NCI-H82 treated with DMSO at 0.1 percent for 48 hours (cell line): Measurements from ENCODE around the gene OR2T1.
A peak's percentile ranks its signal among the peaks of the same experiment; 100 is the strongest.
"Not testable (repeated sequence)": the region's sequence is repeated elsewhere in the genome, so short reads cannot be mapped to it uniquely, and the experiment has no call there.

Experiments used
- DNase-seq: peaks from one replicate; lab custom pipeline; 2025; ENCODE audit not compliant: unreplicated experiment; lab: John Stamatoyannopoulos, UW

OR2T1 gene

GRCh38 chr1:248402748-248403147, at the start of gene OR2T1:
Gene OR2T1 (plus strand): TSS chr1:248403048. CDS start chr1:248406148, 3,100 bp downstream.
- DNase-seq: no peak

GRCh38 chr1:248359415-248359814, 43.4 kb upstream of the OR2T1 start:
- no peak for DNase-seq

- no peak for DNase-seq
These were observed 41.6 kb upstream of the OR2T1 start, which contains the start of gene OR2T4 for GRCh38 chr1:248361121-248361715. Gene OR2T4 (plus strand): TSS chr1:248361665. CDS start chr1:248361665, 0 bp downstream.

GRCh38 chr1:248366609-248367008, 36.2 kb upstream of the OR2T1 start:
- no peak for DNase-seq

- DNase-seq: no peak
These were observed 30.5 kb upstream of the OR2T1 start for GRCh38 chr1:248372394-248372793.

GRCh38 chr1:248373761-248374160, 29.1 kb upstream of the OR2T1 start:
- no peak for DNase-seq

- DNase-seq: no peak
These were observed 27.4 kb upstream of the OR2T1 start, which contains the start of gene OR2T6 for GRCh38 chr1:248375446-248375845. Gene OR2T6 (plus strand): TSS chr1:248375746. CDS start chr1:248387609, 11,863 bp downstream.

GRCh38 chr1:248376916-248377315, 25.9 kb upstream of the OR2T1 start:
- no peak for DNase-seq

GRCh38 chr1:248380854-248381253, 22.0 kb upstream of the OR2T1 start:
- no peak for DNase-seq

- no peak for DNase-seq
These were observed 14.4 kb upstream of the OR2T1 start for GRCh38 chr1:248388426-248388825.

GRCh38 chr1:248393050-248393449, 9.8 kb upstream of the OR2T1 start:
- DNase-seq: no peak

GRCh38 chr1:248404024-248404423, 1.2 kb downstream of the OR2T1 start:
- peak; percentile 6 for DNase-seq

- no peak for DNase-seq
These were observed 4.2 kb downstream of the OR2T1 start for GRCh38 chr1:248406721-248407692.

GRCh38 chr1:248416226-248416625, 13.4 kb downstream of the OR2T1 start:
- DNase-seq: no peak

- no peak for DNase-seq
These were observed 15.0 kb downstream of the OR2T1 start for GRCh38 chr1:248417854-248418253.

- DNase-seq: no peak
These were observed 18.5 kb downstream of the OR2T1 start for GRCh38 chr1:248421384-248421783.

GRCh38 chr1:248427526-248428191, 24.8 kb downstream of the OR2T1 start:
- DNase-seq: not testable (repeated sequence)

GRCh38 chr1:248428192-248428533, 25.3 kb downstream of the OR2T1 start:
- DNase-seq: not testable (repeated sequence)

GRCh38 chr1:248431683-248432082, 28.8 kb downstream of the OR2T1 start:
- DNase-seq: not testable (repeated sequence)

GRCh38 chr1:248432201-248432600, 29.4 kb downstream of the OR2T1 start:
- not testable (repeated sequence) for DNase-seq

- DNase-seq: not testable (repeated sequence)
These were observed 31.1 kb downstream of the OR2T1 start for GRCh38 chr1:248433811-248434415.
